Brain microvascular endothelial cell (primary cell): ENCODE data around the gene SLC39A3.

Experiments used
- DNase-seq: peaks from one replicate; pipeline ENCODE4 v3.0.0-alpha.2; 2020
- H3K27ac ChIP-seq: fragments of 250-450 bp; sonication (Bioruptor Pico); 2 replicates; pipeline ENCODE4 v1.5.1; 2020; ENCODE audit warnings: mild to moderate bottlenecking, moderate library complexity
- H3K27me3 ChIP-seq: fragments of 250-450 bp; sonication (Bioruptor Pico); replicated peaks from 2 replicates; pipeline ENCODE4 v1.5.1; 2020; ENCODE audit warnings: mild to moderate bottlenecking
- H3K36me3 ChIP-seq: fragments of 250-450 bp; sonication (Bioruptor Pico); replicated peaks from 2 replicates; pipeline ENCODE4 v1.5.1; 2020; ENCODE audit warnings: mild to moderate bottlenecking
- H3K4me3 ChIP-seq: 2 replicates; pipeline ENCODE4 v1.5.1; 2011; ENCODE audit warnings: low read depth, mild to moderate bottlenecking, control low read depth, low read length, moderate library complexity
- CTCF ChIP-seq: IDR thresholded peaks from 2 replicates; pipeline ENCODE4 v1.5.1; 2011; ENCODE audit warnings: low read depth, mild to moderate bottlenecking, moderate library complexity, low read length, control low read depth, inconsistent platforms; ENCODE audit errors: missing control alignments
- in situ Hi-C: cut with HindIII; loops from 2 replicates; pipeline ENCODE4 v1.10.0; 2017; ENCODE audit warnings: low sequenced_read_pairs, low pct_ligation_motif_present

Gene SLC39A3

DNA sequence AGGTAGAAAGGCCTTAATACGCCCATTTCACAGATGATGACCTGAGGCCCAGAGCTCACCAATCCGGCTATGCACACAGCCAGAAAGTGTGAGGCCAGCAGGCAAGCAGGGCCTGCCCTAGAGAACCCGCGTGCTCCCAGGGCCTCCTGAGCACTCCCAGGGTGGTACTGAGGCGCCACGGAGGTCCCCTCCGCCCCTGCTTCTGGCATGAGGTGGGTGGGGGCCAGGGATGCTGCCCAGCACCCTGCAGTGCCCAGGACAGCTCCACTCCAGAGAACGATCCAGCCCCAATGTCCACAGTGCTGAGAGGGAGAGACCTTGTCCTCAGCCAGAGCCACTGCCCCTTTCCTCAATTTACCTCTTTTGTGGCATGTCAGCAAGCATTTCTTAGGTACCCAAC, 29.4 kb upstream of the SLC39A3 start:
- DNase-seq = no peak
- no peak for TF ChIP-seq CTCF
- H3K36me3 ChIP-seq = peaks cover 25% of the 10 kb centered on the region
- no peaks in the 10 kb centered on the region for H3K27me3 ChIP-seq
- no peak overlapping the region for H3K27ac ChIP-seq
- no peak overlapping the region for H3K4me3 ChIP-seq
- in situ Hi-C loops = no loop called here

GRCh38 chr19:2768365-2769132, 28.7 kb upstream of the SLC39A3 start:
- H3K27me3 ChIP-seq = no peaks in the 10 kb centered on the region
- peaks cover 32% of the 10 kb centered on the region for H3K36me3 ChIP-seq
- no peak overlapping the region for H3K4me3 ChIP-seq
- no peak overlapping the region for H3K27ac ChIP-seq
- no peak for DNase-seq
- no peak for TF ChIP-seq CTCF
- in situ Hi-C loops = no loop called here

- Histone ChIP-seq H3K4me3 (no peak overlapping the region), H3K27ac (no peak overlapping the region), H3K27me3 (no peaks in the 10 kb centered on the region), H3K36me3 (peaks cover 38% of the 10 kb centered on the region)
- no peak for TF ChIP-seq CTCF
- no peak for DNase-seq
- in situ Hi-C loops = no loop called here
Measured at GRCh38 chr19:2767688-2768087, 27.9 kb upstream of the SLC39A3 start.

GRCh38 chr19:2766594-2767372, 27.0 kb upstream of the SLC39A3 start:
- no peak for TF ChIP-seq CTCF
- in situ Hi-C loops = no loop called here
- H3K36me3 ChIP-seq = peaks cover 44% of the 10 kb centered on the region
- no peak for DNase-seq
- H3K4me3 ChIP-seq = no peak overlapping the region
- H3K27me3 ChIP-seq = no peaks in the 10 kb centered on the region
- no peak overlapping the region for H3K27ac ChIP-seq

DNA sequence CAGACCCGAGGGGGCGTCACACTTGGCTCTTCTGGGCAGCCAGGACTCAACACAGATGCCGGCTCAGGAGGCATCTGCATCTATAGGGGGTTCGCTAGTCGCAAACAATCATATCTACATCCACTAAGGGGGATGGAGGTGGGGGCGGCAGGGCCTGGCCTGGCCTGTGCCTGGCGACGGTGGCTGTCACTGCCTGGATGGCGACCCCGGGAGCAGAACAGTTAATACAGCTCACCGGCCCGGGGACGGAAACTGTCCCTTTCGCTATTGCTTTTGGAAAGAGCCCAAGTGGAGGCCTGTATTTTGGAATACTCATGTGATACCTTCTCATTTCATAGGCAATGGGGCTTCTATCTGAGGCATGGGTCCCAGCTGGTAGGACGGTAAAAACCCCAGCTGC, 25.6 kb upstream of the SLC39A3 start:
- Histone ChIP-seq H3K27me3 (no peaks in the 10 kb centered on the region), H3K36me3 (peaks cover 49% of the 10 kb centered on the region)

More for the DNA sequence above, 25.6 kb upstream of the SLC39A3 start:
- no peak for TF ChIP-seq CTCF
- in situ Hi-C loops = no loop called here
- DNase-seq = no peak
- H3K27ac ChIP-seq = no peak overlapping the region
- no peak overlapping the region for H3K4me3 ChIP-seq
